Transverse colon (tissue), 4 donors: Measurements from ENCODE around the gene GLO1.

Source experiments
- EP300 ChIP-seq: sonication (generic); formaldehyde crosslinking; IDR thresholded peaks from one replicate; pipeline ENCODE4 v1.6.1; 2017; ENCODE audit warnings: antibody characterized with exemption, low read depth
- POLR2A ChIP-seq: fragments of 450-650 bp; IDR thresholded peaks from one replicate; pipeline ENCODE4 v1.6.1; 2016; ENCODE audit warnings: antibody characterized with exemption, mild to moderate bottlenecking, moderate library complexity
- POLR2AphosphoS5 ChIP-seq, 3 donors: sonication (generic); formaldehyde crosslinking; IDR thresholded peaks; one replicate each; pipeline ENCODE4 v1.6.1; 2016; ENCODE audit warnings: antibody characterized with exemption in 3 of 3
- TF ChIP-seq, protein P1 (sequence below), 5 experiments: fragments of 200-600 bp in 3 of 5; fragments of 450-650 bp in 2 of 5; sonication (generic) in 3 of 5; IDR thresholded peaks; 1 replicate in 2 of 5; 2 replicates in 3 of 5; pipeline ENCODE4 v1.5.1; 2016 to 2017; ENCODE audit warnings: antibody characterized with exemption in 5 of 5, inconsistent platforms in 3 of 5, mild to moderate bottlenecking in 2 of 5, moderate library complexity in 1 of 5

DNA sequence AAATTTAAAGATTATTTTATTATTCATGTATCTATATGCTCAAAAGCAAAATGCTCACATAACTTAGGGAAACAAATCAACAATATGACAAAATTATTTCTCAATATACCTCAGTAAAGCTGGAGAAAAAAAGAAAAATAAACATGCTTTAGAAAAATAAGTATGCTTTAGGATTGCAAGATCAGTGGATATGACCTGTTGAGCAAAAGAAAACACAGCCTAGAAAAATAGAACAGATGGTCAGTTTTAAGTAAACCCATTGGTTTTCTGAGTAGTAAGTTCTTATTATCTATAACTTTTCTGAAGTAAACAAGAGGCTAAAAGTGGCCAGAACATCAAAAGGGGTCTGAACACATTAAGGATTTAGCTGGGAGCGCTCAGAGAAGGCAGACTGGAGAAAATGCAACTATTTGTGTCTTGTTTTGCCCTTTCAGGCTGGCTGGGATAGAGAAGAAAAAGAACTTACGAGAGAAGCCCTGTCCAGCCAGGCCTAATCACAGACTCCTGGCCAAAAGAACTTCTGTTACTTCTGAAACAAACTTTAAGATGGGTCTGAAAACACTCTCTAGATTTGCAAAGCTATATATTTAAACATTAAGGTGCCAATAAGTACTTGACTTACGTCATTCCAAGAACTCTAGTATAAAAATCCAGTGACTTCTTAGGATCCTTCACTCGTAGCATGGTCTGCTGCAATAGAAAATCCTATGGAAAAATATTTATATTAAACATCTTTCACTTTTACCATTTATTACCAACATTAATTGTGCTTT lies 16.5 kb downstream of the GLO1 start:
- TF ChIP-seq, protein P1, sequence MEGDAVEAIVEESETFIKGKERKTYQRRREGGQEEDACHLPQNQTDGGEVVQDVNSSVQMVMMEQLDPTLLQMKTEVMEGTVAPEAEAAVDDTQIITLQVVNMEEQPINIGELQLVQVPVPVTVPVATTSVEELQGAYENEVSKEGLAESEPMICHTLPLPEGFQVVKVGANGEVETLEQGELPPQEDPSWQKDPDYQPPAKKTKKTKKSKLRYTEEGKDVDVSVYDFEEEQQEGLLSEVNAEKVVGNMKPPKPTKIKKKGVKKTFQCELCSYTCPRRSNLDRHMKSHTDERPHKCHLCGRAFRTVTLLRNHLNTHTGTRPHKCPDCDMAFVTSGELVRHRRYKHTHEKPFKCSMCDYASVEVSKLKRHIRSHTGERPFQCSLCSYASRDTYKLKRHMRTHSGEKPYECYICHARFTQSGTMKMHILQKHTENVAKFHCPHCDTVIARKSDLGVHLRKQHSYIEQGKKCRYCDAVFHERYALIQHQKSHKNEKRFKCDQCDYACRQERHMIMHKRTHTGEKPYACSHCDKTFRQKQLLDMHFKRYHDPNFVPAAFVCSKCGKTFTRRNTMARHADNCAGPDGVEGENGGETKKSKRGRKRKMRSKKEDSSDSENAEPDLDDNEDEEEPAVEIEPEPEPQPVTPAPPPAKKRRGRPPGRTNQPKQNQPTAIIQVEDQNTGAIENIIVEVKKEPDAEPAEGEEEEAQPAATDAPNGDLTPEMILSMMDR (IDR thresholded peaks at IDR 0.05), result no peak
- TF ChIP-seq EP300 (no peak), POLR2AphosphoS5 (IDR thresholded peaks at IDR 0.05) (no peak), POLR2A (no peak)
